HG02610 (cell line): Measurements from ENCODE around the gene ALG3.

ENCODE experiments used
- ATAC-seq: cut with Tn5 transposase; IDR thresholded peaks from one replicate; pipeline ENCODE4 v1.9.1; 2021; ENCODE audit warnings: mild to moderate bottlenecking, moderate library complexity; ENCODE audit not compliant: unreplicated experiment

Gene ALG3

DNA sequence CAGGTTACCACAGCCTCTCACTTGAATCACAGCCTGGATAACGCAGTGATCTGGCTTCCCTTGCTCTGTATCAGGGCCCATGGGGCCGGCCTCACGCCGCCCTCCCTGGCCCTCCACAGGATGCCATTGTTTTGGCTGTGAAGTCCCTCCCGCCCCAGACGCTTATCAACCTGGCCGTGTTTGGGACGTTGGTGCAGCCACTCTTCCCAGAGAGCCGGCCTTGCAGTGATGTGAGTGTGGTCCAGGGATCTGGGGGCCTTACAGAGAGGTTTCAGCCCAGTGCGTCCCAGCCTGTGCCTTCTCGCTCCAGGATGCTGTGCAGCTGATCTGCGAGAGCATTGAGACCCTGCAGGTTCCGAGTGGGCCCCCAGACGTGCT, 12.7 kb downstream of the ALG3 start:
- no peak for ATAC-seq

DNA sequence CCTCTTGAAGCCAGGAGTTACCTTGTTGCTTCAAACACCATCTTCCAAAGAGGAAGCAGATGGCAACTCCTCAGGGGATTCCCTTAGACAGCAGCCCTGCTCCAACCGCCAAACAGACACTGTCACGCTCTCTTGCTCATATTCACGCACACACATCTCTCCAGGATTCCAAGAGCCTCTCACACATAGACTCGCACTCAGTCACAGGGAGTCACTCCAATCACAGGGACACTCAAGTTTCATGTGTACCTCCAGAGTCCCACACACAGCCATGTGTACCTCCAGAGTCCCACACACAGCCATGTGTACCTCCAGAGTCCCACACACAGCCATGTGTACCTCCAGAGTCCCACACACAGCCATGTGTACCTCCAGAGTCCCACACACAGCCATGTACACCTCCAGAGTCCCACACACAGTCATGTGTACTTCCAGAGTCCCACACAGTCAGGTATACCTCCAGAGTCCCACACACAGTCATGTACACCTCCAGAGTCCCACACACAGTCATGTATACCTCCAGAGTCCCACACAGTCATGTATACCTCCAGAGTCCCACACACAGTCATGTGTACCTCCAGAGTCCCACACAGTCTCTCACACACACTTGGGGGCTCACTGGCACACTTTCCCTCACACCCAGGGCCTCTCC, 13.3 kb downstream of the ALG3 start:
- no peak for ATAC-seq

DNA sequence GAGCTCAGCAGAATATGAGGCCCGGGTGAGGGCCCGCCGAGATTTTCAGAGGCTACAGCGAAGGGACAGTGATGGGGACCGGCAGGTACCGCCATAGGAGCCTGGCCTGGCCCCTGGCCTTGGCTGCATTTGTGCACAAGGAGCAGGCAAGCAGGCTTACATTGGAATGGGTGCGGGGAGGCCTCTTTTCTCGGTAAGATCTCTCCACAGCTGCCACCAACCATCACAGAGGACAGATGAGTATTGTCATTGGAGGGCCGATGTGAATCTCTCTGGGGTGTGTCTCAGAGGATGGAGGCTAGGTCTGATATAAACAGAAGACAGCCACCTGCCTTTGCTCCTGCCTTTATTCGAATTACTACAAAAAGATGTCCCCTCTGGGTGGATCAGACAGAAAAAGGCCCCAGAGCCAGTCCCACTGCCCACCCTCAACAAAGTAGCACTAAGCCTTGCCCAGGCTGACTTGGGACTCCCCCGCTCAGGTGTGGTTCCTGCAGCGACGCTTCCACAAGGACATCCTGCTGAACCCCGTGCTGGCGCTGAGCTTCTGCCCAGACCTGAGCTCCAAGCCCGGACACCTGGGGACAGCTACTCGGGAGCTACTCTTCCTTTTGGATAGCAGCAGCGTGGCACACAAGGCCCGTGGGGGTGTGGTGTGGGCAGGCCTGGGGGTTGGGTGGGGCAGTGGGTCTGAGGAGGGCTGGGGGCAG, 13.9 kb downstream of the ALG3 start:
- no peak for ATAC-seq

DNA sequence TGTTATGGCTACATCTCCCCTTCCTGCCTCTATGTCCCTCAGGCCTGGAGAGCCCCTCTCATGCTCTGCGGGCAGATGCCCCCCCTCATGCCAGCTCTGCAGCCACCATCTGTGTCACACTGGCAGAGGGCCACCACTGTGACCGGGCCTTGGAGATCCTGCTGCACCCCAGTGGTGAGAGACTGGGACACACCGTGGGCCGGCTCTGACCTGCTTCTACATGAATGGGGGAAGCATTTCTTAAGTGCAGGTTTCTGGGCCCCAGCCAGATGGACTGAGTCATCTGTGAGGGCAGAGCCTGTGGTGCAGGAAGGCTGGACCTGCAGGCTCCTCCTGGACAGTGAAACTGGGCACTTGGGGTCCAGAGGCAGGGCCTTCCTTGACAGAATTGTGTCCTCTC, 14.5 kb downstream of the ALG3 start:
- ATAC-seq: no peak

DNA sequence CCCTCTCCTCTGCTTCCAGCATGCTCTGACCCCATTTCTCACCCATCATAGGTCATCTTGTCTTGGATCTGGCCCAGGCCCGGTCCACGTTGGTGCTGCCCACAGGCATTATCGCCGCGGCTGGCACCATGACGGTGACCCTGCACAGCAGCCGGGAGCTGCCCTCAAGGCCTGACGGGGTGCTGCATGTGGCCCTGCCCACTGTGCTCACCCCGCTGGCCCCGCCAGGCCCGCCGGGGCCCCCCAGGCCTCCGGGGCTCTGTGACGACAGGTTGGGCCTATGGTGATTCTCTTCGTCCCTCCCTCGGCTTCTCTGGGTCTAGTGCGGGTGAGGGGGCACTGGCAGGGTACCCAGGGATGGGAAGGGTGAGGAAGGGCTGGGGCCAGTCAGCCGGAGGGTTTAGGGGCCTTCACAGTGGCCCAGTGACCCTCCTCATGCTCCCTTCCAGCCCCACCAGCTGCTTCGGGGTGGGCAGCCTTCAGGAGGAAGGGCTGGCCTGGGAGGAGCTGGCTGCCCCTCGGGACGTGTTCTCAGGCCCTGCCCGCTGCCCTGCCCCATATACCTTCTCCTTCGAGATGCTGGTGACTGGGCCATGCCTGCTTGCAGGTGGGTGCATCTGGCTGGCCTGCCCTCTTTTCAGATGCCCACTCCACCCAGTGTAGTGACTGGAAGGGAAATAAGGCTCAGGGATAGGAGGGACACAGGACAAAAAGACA, 15.5 kb downstream of the ALG3 start:
- ATAC-seq: no peak

DNA sequence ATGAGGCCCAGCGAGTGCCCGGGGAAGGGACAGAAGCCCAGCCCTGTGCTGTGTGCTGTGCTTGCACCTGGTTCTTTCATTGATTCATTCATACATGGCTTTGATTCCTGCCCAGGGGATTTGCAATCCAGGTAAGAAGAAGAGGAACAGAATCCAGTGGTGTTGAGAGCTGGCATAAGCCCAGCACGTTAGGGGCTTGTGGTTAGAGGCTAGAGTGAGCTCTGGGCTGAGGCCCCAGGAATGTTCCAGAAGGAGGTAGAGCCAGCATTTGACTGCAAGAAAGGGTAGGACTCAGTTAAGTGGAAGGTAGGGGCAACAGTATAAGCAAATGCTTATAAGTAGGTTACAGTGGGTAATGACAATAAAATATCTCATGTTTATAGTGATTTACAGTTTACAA, 17.1 kb downstream of the ALG3 start:
- ATAC-seq: no peak

DNA sequence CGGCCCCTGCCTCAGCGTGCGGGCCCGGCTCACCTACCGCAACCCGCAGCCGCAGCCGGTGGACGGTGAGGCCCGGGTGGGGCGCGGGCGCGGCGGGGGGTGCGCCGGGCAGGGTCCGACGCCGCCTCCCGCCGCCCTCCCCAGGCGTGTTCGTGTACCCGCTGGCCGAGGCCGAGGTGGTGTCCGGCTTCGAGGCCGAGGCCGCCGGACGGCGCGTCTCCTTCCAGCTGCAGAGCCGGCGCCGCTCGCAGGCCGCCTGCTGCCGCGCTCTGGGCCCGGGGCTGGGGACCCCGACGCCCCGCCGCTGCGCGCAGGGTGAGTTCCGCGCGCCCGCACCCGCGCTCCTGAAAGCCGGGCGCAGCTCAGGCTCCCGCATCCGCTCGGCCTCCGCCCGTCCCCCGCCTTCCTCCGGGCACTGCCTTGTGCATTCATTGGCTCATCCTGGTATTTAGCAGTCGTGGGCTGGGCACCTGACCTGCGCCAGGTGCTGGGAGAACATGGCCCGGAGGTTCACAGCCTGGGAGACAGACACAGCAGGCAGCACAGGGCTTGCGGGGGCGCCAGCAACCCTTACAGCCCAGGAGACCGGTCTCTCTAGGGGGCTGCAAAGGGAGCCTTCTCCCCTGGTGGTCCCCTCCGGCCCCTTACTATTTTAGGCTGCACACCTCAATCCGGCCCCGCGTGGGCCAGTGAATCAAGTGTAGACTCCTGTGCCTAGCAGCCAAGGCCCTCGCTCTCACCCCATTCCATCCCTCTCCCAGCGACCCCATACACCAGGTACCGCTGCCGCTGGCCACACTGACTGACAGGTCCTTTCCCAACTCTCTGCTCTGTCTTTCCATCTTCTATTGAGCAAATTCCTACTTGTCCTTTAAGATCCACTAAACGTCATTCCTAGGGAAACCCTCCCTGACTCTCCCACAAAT, 17.9 kb downstream of the ALG3 start:
- ATAC-seq: no peak

DNA sequence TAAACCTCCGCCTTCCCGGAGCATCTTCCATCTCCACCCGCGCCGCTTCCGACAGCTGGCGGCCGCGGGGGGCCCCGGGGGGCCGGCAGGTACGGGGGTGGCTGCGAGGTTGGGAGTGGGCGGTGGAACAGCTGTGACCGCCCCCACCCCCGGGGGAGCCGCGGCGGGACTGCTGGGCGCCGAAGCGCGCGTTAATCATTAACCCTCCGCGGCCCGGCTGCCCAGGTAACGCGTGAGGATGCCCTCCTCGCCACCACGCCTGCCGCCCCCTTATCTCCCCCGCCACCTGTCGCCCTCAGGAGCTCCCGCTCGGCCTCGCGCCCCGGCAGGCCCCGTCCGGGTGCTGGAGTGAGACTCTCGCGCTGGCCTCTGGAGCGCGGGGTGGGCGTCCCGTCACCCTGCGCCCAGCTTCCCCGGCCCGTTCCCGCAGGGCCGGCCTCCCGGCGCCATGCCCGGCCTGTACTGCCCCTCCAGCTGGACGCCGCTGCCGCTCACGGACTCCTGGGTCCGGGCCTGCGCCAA, 18.6 kb downstream of the ALG3 start:
- ATAC-seq: no peak

DNA sequence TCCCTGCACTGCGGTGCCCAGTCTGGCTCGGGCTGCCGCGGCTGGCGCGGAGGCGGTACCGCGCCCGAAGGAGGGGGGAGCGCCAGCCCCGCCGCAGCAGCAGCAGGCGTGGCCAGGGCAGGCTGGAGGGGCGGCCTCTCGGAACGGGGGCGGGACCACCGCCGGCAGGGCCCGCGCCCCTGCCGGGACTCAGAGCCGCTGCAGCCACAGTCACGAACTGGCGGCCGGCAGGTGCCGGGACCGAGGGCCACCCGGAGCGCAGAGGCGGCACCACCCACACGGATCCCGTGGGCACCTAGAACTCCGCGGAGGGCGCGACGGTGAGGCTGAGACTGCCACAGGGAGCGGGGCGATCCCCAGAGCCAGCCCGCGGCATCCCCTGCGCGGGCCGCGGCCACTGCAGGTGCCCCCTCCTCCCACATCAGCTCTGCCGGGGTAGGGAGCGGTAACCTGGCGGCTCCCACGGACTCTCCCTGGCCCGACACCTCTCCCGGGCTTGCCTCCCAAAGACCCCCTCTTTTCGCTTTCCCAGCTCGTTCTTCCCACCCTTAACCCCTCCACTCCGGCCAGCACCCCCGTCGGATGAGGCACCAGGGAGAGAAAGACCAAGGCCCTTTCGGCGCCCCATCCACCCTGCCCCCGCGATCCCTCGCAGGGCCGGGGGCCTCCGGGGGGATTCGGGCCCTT, 19.2 kb downstream of the ALG3 start, which contains the start of gene VWA5B2:
TSS of gene VWA5B2 (plus strand) at position 192 of the 687 bp plus-strand sequence. CDS start 944 bp downstream, outside the sequence.
- ATAC-seq: peak; percentile 66

DNA sequence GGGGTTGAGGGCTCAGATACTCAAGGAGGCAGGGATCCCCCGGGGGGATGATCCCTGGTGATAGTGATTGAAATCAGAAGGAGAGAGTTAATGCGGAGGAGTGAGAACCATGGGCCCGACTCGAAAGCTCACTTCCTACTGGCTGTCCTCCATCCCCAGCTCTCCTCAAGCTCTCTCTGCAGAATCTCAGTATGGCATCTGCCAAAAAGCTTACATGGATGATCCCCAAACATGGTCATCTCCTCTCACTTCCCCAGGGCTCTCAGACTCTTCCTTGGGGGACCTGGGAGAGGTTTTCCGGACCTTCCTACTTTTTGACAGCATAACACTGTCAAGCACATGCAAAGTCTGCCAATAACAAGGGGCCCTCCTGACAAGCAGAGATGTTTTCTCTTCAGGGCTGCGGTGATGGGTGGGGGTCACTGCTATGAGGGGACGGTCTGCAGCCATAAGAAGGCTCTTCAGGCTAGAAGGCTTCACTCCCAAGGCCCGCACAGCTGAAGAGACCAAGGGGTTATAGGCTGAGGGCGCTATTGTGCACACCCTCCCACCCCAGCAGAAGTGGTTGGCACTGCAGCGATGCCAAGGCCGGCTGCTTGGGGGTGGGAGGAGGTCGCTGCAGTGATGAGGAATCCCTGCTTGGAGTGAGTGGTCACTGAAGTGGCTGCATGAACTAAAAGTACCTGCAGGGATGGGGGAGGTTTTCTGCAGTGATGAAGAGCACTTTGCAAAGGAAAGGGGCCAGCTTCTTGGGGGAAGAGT, 20.2 kb downstream of the ALG3 start:
- ATAC-seq: no peak

DNA sequence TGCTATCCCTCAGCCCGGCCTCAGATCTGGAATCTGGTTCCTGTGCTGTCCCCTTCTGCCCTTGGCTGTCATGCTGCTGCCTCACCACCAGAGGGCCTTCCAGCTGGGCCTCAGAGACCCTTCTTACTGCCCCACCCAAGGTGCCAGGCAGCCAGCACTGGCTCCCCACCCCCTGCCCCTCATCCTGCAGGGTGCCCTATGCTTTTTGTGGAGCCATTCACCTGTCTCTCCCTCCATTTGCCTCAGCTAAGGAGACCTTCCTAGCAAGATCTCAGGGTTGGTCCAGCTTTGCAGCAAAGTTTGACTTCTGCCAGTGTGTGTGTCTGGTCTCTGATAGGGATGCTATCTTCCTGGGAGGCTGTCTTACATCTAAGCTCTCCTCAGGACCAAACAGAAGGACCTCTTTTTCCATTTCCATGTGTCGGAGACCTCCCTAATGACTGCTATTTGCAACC, 21.3 kb downstream of the ALG3 start:
- ATAC-seq: peak; percentile 35

DNA sequence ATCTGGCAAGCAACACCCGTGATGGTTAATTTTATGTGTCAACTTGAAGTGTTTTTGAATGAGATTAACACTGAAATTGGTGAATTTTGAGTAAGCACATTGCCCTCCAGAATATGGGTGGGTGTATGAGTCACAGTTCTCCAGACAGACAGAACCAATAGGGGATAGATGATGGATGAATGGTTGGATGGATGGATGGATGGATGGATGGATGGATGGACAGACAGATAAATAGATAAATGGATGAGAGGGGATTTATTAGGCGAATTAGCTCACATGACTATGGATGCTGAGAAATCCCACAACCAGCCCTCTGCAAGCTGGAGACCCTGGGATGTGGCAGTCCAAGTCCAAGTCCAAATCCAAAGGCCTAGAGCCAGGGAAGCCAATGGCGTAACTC, 24.8 kb downstream of the ALG3 start:
- ATAC-seq: no peak

DNA sequence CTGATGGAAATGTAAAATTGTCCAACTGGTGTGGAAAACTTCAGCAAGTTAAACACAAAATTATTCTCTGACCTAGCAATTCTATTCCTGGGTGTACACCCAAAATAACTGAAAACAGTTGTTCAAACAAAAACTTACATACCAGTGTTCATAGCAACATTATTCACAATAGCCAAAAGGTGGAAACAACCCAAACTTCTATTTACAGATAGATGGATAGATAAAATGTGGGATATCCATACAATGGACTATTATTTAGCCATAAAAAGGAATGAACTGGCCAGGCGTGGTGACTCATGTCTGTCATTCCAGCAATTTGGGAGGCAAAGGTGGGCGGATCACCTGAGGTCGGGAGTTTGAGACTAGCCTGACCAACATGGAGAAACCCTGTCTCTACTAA, 26.2 kb downstream of the ALG3 start:
- no peak for ATAC-seq

DNA sequence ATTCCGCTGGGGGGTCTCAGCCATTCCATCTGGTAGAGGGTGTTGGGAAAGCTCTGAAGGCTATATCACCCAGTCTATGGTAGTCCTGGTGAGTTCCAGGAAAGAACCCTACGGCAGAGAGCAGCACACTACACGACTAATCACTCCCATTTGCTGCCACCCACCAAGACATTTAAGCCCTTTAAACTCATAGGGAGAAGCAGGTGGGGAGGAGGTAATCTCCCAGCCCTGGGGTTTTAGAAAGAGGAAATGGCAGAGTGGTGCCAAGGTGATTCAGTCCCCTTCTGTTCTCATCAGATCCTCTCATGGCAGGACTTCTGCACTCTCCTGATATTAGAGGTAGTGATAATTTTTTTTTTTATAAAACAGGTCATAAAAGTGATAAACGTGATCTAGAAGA, 29.9 kb downstream of the ALG3 start:
- ATAC-seq: no peak

DNA sequence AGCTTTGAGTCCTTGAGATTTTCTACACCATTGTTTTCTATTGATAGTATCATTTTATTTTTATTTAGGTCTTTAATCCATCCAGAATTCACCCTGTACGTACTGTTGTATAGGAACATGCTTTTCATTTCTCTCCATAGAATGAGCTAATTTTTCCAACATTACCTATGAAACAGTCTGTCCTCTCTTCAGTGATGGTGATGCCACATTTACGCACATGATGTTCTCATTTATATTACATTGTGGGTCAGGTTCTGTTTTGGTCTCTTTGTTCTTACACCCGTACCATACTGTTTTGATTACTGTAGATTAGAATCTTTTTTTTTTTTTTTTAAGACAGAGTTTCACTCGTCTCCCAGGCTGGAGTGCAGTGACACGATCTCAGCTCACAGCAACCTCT, 37.0 kb downstream of the ALG3 start:
- no peak for ATAC-seq

DNA sequence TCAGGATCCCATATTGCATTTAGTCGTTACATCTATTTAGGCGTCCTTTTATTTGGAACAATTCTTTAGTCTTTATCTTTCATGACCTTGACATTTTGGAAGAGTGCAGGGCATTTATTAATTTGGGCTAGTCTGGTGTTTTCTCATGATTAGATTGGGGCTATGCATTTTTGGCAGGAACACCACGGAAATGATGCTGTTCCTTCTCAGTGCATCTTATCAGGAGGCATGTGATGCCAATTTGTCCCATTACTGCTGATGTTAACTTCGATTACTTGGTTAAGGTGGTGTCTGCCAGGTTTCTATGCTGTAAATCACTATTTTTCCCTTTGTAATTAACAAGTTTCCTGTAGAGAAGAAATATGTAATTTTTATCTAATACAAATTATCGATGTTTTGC, 37.5 kb downstream of the ALG3 start:
- no peak for ATAC-seq

DNA sequence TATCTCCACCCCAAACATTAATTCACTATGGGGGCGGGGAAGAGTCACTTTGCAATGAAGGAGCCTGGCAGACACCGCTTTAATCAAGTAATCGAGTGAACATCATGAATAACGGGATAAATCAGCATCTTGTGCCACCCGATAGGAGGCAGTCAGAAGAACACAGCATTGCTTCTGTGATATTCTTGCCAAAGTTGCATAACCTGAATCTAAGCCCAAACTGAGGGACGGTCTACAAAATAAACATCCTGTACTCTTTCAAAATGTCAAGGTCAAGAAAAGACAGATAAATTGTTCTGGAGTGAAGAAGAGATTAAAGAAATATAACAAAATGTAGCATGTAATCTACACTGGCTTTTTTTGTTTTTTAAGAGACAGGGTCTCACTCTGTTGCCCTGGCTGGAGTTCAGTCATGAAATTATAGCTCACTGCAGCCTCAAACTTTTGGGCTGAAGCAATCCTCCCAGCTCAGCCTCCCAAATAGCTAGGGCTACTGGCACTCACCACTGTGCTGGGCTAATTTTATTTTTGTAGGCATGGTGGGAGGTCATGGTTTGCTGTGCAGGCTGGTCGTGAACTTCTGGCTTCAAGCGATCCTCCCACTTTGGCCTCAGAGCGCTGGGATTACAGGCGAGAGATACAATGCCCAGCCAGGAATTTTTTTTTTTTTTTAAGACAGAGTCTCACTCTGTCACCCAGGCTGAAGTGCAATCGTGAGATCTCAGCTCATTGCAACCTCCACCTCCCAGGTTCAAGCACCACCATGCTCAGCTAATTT, 39.4 kb downstream of the ALG3 start:
- ATAC-seq: no peak

DNA sequence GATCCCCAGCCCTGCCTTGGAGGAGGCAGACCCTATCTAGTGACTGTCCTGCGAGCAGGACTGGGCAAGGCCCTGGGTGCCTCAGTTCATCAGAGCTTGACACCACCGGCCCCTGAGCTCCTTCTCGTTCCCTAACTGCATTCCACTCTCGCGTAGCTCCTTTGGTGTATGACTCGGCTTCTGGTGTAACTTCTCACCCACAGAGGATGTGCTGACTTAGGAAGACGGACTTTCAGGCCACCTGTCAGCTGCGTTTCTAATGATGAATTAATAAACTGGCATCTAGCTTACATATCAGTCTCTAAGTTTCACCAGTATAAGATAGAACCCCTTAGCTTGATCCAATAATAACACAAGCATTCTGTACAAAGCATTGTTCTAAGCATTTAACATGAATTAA, 45.2 kb downstream of the ALG3 start:
- ATAC-seq: no peak

DNA sequence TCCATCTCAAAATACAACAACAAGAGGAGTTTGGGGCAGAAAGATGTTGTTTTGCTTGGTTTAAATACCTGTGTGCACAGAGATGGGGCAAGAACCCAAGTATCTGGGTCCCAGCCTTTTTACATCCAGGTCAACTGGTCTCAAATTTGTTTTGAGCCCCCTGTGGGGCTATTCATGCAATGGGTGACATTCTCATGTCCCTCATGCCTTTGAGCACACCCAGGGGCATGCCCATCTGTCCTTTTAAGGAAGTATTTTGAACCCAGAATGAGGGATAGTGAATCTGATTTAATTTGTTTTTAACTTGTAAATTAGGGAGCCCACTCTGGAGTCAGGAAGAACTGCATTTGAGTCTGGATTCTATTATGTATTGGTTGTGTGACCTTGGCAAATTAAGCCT, 47.9 kb downstream of the ALG3 start:
- ATAC-seq: no peak
